SK-N-SH (cell line): ENCODE data around the gene KRTAP10-7. TPM values are rescaled to one million over a fixed set of nuclear protein-coding genes. Genes with fewer than 3 reads are reported as not detected.

Experiments used
- CTCF ChIA-PET: fragments of 300-600, 350-600 bp; formaldehyde crosslinking; extraction: SDS; loops from one replicate; lab custom pipeline; 2021; lab: Yijun Ruan, JAX
- POLR2A ChIA-PET: fragments of 350-600 bp; sonication (Branson Sonifier 250); formaldehyde crosslinking; extraction: SDS; loops from one replicate; lab custom pipeline; 2020; ENCODE audit warnings: antibody characterized with exemption, inconsistent platforms; lab: Yijun Ruan, JAX
- DNase-seq: peaks from one replicate; pipeline ENCODE4 v3.0.0; 2012
- H2AFZ ChIP-seq: fragments of 200-600 bp; sonication (generic); 2 replicates; pipeline ENCODE4 v1.8.1; 2016; ENCODE audit warnings: antibody characterized with exemption, mild to moderate bottlenecking, low read depth
- H3F3A ChIP-seq: fragments of 200-600 bp; sonication (generic); replicated peaks from 2 replicates; pipeline ENCODE3; 2016; ENCODE audit warnings: antibody characterized with exemption, mild to moderate bottlenecking; ENCODE audit not compliant: insufficient read depth
- H3K27ac ChIP-seq, 2 experiments: fragments of 200-500 bp in 1 of 2; fragments of 200-600 bp in 1 of 2; sonication (Bioruptor generic) in 1 of 2; sonication (generic), shearing (Covaris generic) in 1 of 2; 2 replicates each; pipeline versions ENCODE4 v1.5.1 to v1.6.1; 2014 to 2016; ENCODE audit warnings: low read depth in 2 of 2, inconsistent platforms in 1 of 2, low read length in 1 of 2, mild to moderate bottlenecking in 1 of 2, mixed read lengths in 1 of 2
- H3K27me3 ChIP-seq: fragments of 200-600 bp; sonication (generic), shearing (Covaris generic); 2 replicates; pipeline ENCODE4 v1.6.1; 2016; ENCODE audit warnings: mixed run types; ENCODE audit not compliant: insufficient read depth
- H3K36me3 ChIP-seq, 2 experiments: fragments of 200-500 bp in 1 of 2; fragments of 200-600 bp in 1 of 2; sonication (Bioruptor generic) in 1 of 2; sonication (generic) in 1 of 2; replicated peaks in 1 of 2; 2 replicates each; pipeline versions ENCODE3 to v1.5.1; 2014 to 2016; ENCODE audit warnings: low read length in 1 of 2, mild to moderate bottlenecking in 1 of 2; ENCODE audit not compliant: insufficient read depth in 2 of 2, control insufficient read depth in 1 of 2
- H3K4me1 ChIP-seq, 2 experiments: fragments of 200-500 bp in 1 of 2; fragments of 200-600 bp in 1 of 2; sonication (Bioruptor generic) in 1 of 2; sonication (generic), shearing (Covaris generic) in 1 of 2; 2 replicates each; pipeline versions ENCODE4 v1.5.1 to v1.6.1; 2014 to 2016; ENCODE audit warnings: low read depth in 1 of 2, low read length in 1 of 2, mixed run types in 1 of 2; ENCODE audit not compliant: insufficient read depth in 2 of 2, control insufficient read depth in 1 of 2
- H3K4me2 ChIP-seq: fragments of 200-600 bp; sonication (generic), shearing (Covaris generic); 2 replicates; pipeline ENCODE4 v1.6.1; 2017; ENCODE audit warnings: mixed run types
- H3K4me3 ChIP-seq, 2 experiments: fragments of 200-500 bp in 1 of 2; fragments of 200-600 bp in 1 of 2; sonication (Bioruptor generic) in 1 of 2; sonication (generic), shearing (Covaris generic) in 1 of 2; 2 replicates each; pipeline versions ENCODE4 v1.5.1 to v1.8.1; 2014 to 2016; ENCODE audit warnings: low read depth in 2 of 2, inconsistent platforms in 1 of 2, low read length in 1 of 2, mild to moderate bottlenecking in 1 of 2, mixed read lengths in 1 of 2, moderate library complexity in 1 of 2
- H3K79me2 ChIP-seq: fragments of 200-600 bp; sonication (generic); 2 replicates; pipeline ENCODE4 v1.8.1; 2017; ENCODE audit warnings: mild to moderate bottlenecking; ENCODE audit not compliant: insufficient read depth
- H3K9ac ChIP-seq: fragments of 200-600 bp; sonication (generic); 2 replicates; pipeline ENCODE4 v1.6.1; 2017; ENCODE audit warnings: mixed run types
- H3K9me2 ChIP-seq: fragments of 200-600 bp; sonication (generic); 2 replicates; pipeline ENCODE4 v1.6.1; 2017; ENCODE audit warnings: mixed run types
- H3K9me3 ChIP-seq: fragments of 200-600 bp; sonication (generic); 2 replicates; pipeline ENCODE4 v1.6.1; 2017; ENCODE audit warnings: mixed run types, mild to moderate bottlenecking, moderate library complexity
- H4K20me1 ChIP-seq: fragments of 200-600 bp; sonication (generic); 2 replicates; pipeline ENCODE4 v1.6.1; 2017; ENCODE audit warnings: mild to moderate bottlenecking, mixed run types; ENCODE audit not compliant: insufficient read depth
- CHD2 ChIP-seq: fragments of 150-350 bp; IDR thresholded peaks from 2 replicates; pipeline ENCODE4 v1.6.1; 2018; ENCODE audit warnings: low read length; ENCODE audit not compliant: partially characterized antibody
- ELF1 ChIP-seq: IDR thresholded peaks from 2 replicates; pipeline ENCODE4 v1.4.0; 2012
- EP300 ChIP-seq, 2 experiments: IDR thresholded peaks; 2 replicates each; pipeline versions ENCODE4 v1.4.0 to v1.6.1; 2012; ENCODE audit warnings: borderline replicate concordance in 1 of 2, low read depth in 1 of 2, low read length in 1 of 2
- FOSL2 ChIP-seq: IDR thresholded peaks from 2 replicates; pipeline ENCODE4 v1.4.0; 2012; ENCODE audit warnings: low read depth, mild to moderate bottlenecking, moderate library complexity, borderline replicate concordance
- FOXM1 ChIP-seq: IDR thresholded peaks from 2 replicates; pipeline ENCODE4 v1.4.0; 2012; ENCODE audit warnings: low read depth, mild to moderate bottlenecking
- GABPA ChIP-seq: IDR thresholded peaks from 2 replicates; pipeline ENCODE4 v1.4.0; 2012; ENCODE audit warnings: low read depth, mild to moderate bottlenecking
- GATA2 ChIP-seq: sonication (generic); formaldehyde crosslinking; IDR thresholded peaks from 2 replicates; pipeline ENCODE4 v1.5.0; 2020; ENCODE audit warnings: mild to moderate bottlenecking, missing genetic modification reagents
- JUND ChIP-seq: IDR thresholded peaks from 2 replicates; pipeline ENCODE4 v1.4.0; 2012
- NFIC ChIP-seq: IDR thresholded peaks from 2 replicates; pipeline ENCODE4 v1.4.0; 2012; ENCODE audit warnings: borderline replicate concordance
- NRF1 ChIP-seq: IDR thresholded peaks from 2 replicates; pipeline ENCODE4 v1.6.1; 2012; ENCODE audit warnings: low read depth, mild to moderate bottlenecking, low read length
- PBX3 ChIP-seq: IDR thresholded peaks from 2 replicates; pipeline ENCODE4; 2012
- RAD21 ChIP-seq: IDR thresholded peaks from 2 replicates; pipeline ENCODE4 v1.6.1; 2012; ENCODE audit warnings: mild to moderate bottlenecking, low read length
- TAF1 ChIP-seq: IDR thresholded peaks from 2 replicates; pipeline ENCODE4 v1.6.1; 2012; ENCODE audit warnings: low read depth, mild to moderate bottlenecking, low read length, moderate library complexity, borderline replicate concordance
- TEAD4 ChIP-seq: IDR thresholded peaks from 2 replicates; pipeline ENCODE4 v1.4.0; 2012; ENCODE audit warnings: mild to moderate bottlenecking, borderline replicate concordance; ENCODE audit not compliant: insufficient read depth
- YY1 ChIP-seq: IDR thresholded peaks from 2 replicates; pipeline ENCODE4 v1.4.0; 2012; ENCODE audit warnings: low read depth, mild to moderate bottlenecking
- ZBTB33 ChIP-seq: IDR thresholded peaks from 2 replicates; pipeline ENCODE4 v1.4.0; 2012; ENCODE audit warnings: low read depth, borderline replicate concordance
- WGBS: methylation state at CpG from one replicate; pipeline ENCODE4 v1.1.6; 2017; ENCODE audit warnings: low lambda C conversion rate; 5-methylcytosine and 5-hydroxymethylcytosine counted together
- polyA plus RNA-seq, 3 experiments: library from polyadenylated mRNA; depleted of rRNA; stranded (reverse); fragments of >200 nt; gene quantifications; 2 replicates each; pipeline ENCODE4 v1.2.3, GENCODE V29; 2012
- TF ChIP-seq, protein P1 (sequence below): fragments of 200-600 bp; sonication (generic); IDR thresholded peaks from 2 replicates; pipeline ENCODE4 v1.6.1; 2017; ENCODE audit warnings: antibody characterized with exemption, mild to moderate bottlenecking, moderate library complexity
- TF ChIP-seq, protein P2 (sequence below): fragments of 150-350 bp; IDR thresholded peaks from 2 replicates; pipeline ENCODE4 v1.6.1; 2016; ENCODE audit warnings: mild to moderate bottlenecking, low read depth, low read length
- TF ChIP-seq, protein P3 (sequence below): IDR thresholded peaks from 2 replicates; pipeline ENCODE4 v1.4.0; 2012; ENCODE audit warnings: low read depth
- TF ChIP-seq, protein P4 (sequence below): IDR thresholded peaks from 2 replicates; pipeline ENCODE4 v1.4.0; 2012; ENCODE audit warnings: low read depth, borderline replicate concordance

The KRTAP10-7 gene
- polyA plus RNA-seq, 1 of the 3 experiments (the other 2 are of a cell fraction) = not detected

DNA sequence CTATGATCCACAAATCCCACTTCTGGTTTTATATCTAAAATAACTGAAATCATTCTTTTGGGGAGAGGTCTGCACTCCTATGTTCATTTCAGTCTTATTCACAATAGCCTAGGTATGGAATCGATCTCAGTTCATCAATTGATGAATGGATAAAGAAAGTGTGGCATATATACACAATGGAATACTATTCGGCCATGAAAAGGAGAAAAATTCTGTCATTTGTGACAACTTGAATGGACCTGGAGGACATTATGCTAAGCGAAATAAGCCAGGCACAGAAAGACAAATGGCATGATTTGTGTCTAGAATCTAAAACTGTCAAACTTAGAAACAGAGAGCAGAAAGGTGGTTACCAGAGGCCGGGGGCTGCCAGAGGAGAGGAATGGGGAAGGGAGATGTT is 6.1 kb downstream of the KRTAP10-7 start:
- H3K4me1 ChIP-seq = no peaks in the 10 kb centered on the region; a peak in 1 of 4 replicates
- ChIA-PET CTCF (no interaction called here), POLR2A (no interaction called here)
- H3K9ac ChIP-seq = no peak overlapping the region
- H3K9me3 ChIP-seq = no peaks in the 10 kb centered on the region
- whole genome bisulfite sequencing = 42% methylated on average over 4 of the region's 4 CpGs
- DNase-seq = no peak
- H3K4me3 ChIP-seq = no peak overlapping the region
- peaks cover 8% of the 10 kb centered on the region; the same call in 1 of the 2 replicates for H3K27me3 ChIP-seq
- H3F3A ChIP-seq = no peaks in the 10 kb centered on the region
- H3K4me2 ChIP-seq = no peak overlapping the region
- no peak overlapping the region for H3K27ac ChIP-seq
- no peaks in the 10 kb centered on the region for H4K20me1 ChIP-seq
- H3K9me2 ChIP-seq = no peaks in the 10 kb centered on the region
- TF ChIP-seq, protein P1, sequence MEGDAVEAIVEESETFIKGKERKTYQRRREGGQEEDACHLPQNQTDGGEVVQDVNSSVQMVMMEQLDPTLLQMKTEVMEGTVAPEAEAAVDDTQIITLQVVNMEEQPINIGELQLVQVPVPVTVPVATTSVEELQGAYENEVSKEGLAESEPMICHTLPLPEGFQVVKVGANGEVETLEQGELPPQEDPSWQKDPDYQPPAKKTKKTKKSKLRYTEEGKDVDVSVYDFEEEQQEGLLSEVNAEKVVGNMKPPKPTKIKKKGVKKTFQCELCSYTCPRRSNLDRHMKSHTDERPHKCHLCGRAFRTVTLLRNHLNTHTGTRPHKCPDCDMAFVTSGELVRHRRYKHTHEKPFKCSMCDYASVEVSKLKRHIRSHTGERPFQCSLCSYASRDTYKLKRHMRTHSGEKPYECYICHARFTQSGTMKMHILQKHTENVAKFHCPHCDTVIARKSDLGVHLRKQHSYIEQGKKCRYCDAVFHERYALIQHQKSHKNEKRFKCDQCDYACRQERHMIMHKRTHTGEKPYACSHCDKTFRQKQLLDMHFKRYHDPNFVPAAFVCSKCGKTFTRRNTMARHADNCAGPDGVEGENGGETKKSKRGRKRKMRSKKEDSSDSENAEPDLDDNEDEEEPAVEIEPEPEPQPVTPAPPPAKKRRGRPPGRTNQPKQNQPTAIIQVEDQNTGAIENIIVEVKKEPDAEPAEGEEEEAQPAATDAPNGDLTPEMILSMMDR = no peak
- TF ChIP-seq ELF1 = no peak
- TF ChIP-seq FOXM1 = no peak
- TF ChIP-seq, protein P2, sequence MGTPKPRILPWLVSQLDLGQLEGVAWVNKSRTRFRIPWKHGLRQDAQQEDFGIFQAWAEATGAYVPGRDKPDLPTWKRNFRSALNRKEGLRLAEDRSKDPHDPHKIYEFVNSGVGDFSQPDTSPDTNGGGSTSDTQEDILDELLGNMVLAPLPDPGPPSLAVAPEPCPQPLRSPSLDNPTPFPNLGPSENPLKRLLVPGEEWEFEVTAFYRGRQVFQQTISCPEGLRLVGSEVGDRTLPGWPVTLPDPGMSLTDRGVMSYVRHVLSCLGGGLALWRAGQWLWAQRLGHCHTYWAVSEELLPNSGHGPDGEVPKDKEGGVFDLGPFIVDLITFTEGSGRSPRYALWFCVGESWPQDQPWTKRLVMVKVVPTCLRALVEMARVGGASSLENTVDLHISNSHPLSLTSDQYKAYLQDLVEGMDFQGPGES = no peak
- no peak for TF ChIP-seq CHD2
- no peak overlapping the region for H2AFZ ChIP-seq
- H3K79me2 ChIP-seq = no peaks in the 10 kb centered on the region
- no peaks in the 10 kb centered on the region for H3K36me3 ChIP-seq

DNA sequence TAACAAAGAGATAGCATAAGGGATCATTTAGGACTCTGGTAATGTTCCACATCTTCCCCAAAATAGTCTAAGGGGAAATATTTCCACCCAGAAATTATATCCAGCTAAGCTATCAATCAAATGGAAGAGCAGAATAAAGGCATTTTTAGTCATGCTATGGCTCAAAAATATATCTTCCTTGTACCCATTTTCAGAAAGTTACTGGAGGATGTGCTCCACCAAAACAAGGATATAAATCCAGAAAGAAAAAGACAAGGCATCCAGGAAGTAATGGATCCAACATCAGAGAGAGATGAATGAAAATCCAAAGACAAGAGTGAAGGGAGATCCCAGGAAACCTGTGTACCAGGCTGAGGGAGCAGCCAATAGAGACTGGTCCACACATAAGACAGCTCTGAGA is 8.8 kb downstream of the KRTAP10-7 start:
- Histone ChIP-seq H4K20me1 (no peaks in the 10 kb centered on the region), H3K9ac (no peak overlapping the region), H3K27ac (no peak overlapping the region), H3K27me3 (peaks cover 18% of the 10 kb centered on the region), H3K4me2 (no peak overlapping the region), H2AFZ (no peak overlapping the region), H3F3A (no peaks in the 10 kb centered on the region), H3K9me3 (no peaks in the 10 kb centered on the region), H3K9me2 (no peaks in the 10 kb centered on the region), H3K4me3 (no peak overlapping the region), H3K36me3 (no peaks in the 10 kb centered on the region), H3K79me2 (no peaks in the 10 kb centered on the region), H3K4me1 (no peaks in the 10 kb centered on the region)
- POLR2A ChIA-PET = no interaction called here
- DNase-seq = no peak
- CTCF ChIA-PET = interaction anchor here (1.1 kb wide), 1 partner anchor 12 kb away, joined by 3 read pairs; no protein-coding TSS in a partner anchor
- TF ChIP-seq CHD2 = no peak
- TF ChIP-seq EP300 (IDR thresholded peaks at IDR 0.05; ENCODE audit: borderline replicate concordance in 1 of 2, low read depth in 1 of 2, low read length in 1 of 2) = no peak
- TF ChIP-seq GABPA = no peak
- TF ChIP-seq, protein P3, sequence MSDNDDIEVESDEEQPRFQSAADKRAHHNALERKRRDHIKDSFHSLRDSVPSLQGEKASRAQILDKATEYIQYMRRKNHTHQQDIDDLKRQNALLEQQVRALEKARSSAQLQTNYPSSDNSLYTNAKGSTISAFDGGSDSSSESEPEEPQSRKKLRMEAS = no peak
- no peak for TF ChIP-seq TEAD4
- no peak for TF ChIP-seq FOSL2
- no peak for TF ChIP-seq NRF1
- TF ChIP-seq, protein P4, sequence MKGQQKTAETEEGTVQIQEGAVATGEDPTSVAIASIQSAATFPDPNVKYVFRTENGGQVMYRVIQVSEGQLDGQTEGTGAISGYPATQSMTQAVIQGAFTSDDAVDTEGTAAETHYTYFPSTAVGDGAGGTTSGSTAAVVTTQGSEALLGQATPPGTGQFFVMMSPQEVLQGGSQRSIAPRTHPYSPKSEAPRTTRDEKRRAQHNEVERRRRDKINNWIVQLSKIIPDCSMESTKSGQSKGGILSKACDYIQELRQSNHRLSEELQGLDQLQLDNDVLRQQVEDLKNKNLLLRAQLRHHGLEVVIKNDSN = no peak
- TF ChIP-seq RAD21 = no peak
- TF ChIP-seq ZBTB33 = no peak
- no peak for TF ChIP-seq FOXM1
- TF ChIP-seq JUND = no peak
- no peak for TF ChIP-seq TAF1
- TF ChIP-seq PBX3 = no peak
- TF ChIP-seq NFIC = no peak
- TF ChIP-seq GATA2 (CRISPR knock-in tag) = no peak
- no peak for TF ChIP-seq YY1
